Upper lobe of left lung (tissue), 6 donors: ENCODE results near the gene CPNE8. TPM values are rescaled to one million over a fixed set of nuclear protein-coding genes. Genes with fewer than 3 reads are reported as not detected.

Experiments used
- ATAC-seq, 2 donors: fragments of 200-7000 bp; cut with Tn5 transposase; one replicate each; pipeline ENCODE4 v1.9.1; 2022; ENCODE audit warnings: mild to moderate bottlenecking in 2 of 2, moderate library complexity in 2 of 2; ENCODE audit not compliant: low FRiP score in 2 of 2
- DNase-seq, 2 donors: peaks; one replicate each; pipeline ENCODE4 v3.0.0-alpha.2; 2019 to 2020
- H3K27ac ChIP-seq, 4 donors: fragments of 200-600 bp; sonication (generic); one replicate each; pipeline ENCODE4 v1.5.1; 2016 to 2019
- H3K27me3 ChIP-seq, 4 donors: fragments of 200-600 bp; sonication (generic); one replicate each; pipeline ENCODE4 v1.5.1; 2017 to 2019
- H3K36me3 ChIP-seq, 4 donors: fragments of 200-600 bp; sonication (generic); one replicate each; pipeline ENCODE4 v1.5.1; 2016 to 2019
- H3K4me1 ChIP-seq, 4 donors: fragments of 200-600 bp; sonication (generic); one replicate each; pipeline ENCODE4 v1.5.1; 2018 to 2019
- H3K4me3 ChIP-seq, 4 donors: fragments of 200-600 bp; sonication (generic); one replicate each; pipeline ENCODE4 v1.5.1; 2017 to 2019; ENCODE audit warnings: mild to moderate bottlenecking in 2 of 4, moderate library complexity in 1 of 4
- H3K9me3 ChIP-seq, 4 donors: fragments of 200-600 bp; sonication (generic); one replicate each; pipeline ENCODE4 v1.5.1; 2018 to 2019
- CTCF ChIP-seq, 6 experiments: fragments of 450-650 bp in 4 of 6; fragments of 200-600 bp in 2 of 6; sonication (generic) in 2 of 6; IDR thresholded peaks; one replicate each; pipeline ENCODE4 v1.5.1; 2016 to 2019; ENCODE audit warnings: antibody characterized with exemption in 6 of 6
- EP300 ChIP-seq, 4 donors: sonication (generic); formaldehyde crosslinking; IDR thresholded peaks; one replicate each; pipeline ENCODE4 v1.5.1; 2017; ENCODE audit warnings: antibody characterized with exemption in 4 of 4, control low read depth in 2 of 4
- POLR2A ChIP-seq, 4 donors: fragments of 450-650 bp; IDR thresholded peaks; one replicate each; pipeline ENCODE4 v1.5.1; 2016 to 2017; ENCODE audit warnings: antibody characterized with exemption in 4 of 4, mild to moderate bottlenecking in 2 of 4
- POLR2AphosphoS5 ChIP-seq, 2 donors: sonication (generic); formaldehyde crosslinking; IDR thresholded peaks; one replicate each; pipeline ENCODE4 v1.5.1; 2017; ENCODE audit warnings: antibody characterized with exemption in 2 of 2
- WGBS, 2 donors: methylation state at CpG; one replicate each; pipeline ENCODE4 v1.1.5; 2017 to 2018; 5-methylcytosine and 5-hydroxymethylcytosine counted together
- total RNA-seq, 6 donors: library from RNA; depleted of rRNA in 4 of 6; stranded (reverse); fragments of >200 nt in 4 of 6; gene quantifications; one replicate each; pipeline versions ENCODE4 v1.1.0 to v1.2.1, GENCODE V29; 2016 to 2021
- donor health status: DM: no; HTN: no; CAD: no; lungs with moderate emphysema.
- donor health status: DM: no; HTN: yes; CAD: no; lungs with severe emphysema.

The CPNE8 gene
- total RNA-seq, 6 donors from 2014 or later: 14.3 to 38.8 (median 20.2) TPM

DNA sequence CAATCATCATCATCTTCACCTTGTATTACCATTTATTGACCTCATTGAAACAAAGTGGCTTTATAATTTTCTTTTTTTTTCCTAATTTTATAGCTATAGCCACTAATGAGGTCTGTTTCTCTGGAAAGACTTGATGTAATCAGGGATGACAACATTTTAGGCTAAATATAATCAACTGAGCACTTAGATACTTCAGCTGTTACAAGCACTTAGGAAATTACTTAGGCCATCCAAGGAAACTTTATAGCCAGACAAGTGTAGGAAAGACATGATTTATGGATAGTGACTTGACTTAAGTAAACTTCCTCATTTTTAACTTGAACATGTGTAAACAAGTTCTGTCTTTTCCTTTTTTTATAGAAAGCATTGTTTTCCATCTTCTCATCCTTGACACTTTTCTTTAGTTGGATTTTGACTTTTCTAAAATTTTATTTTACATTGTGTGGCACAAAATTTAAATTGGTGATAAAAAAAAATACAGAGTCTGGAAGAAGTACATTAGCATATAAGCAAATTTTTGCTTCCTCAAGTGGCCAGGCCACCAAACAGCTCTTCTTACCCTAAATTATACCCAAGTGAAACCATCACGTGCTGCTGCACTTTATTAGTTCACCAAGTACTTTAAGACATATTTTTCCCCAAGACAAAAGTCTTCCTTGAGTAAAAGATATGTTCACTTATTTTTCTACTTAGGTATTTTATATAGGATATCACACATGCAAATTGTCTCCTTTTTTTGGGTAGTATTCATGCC is 15.1 kb downstream of the CPNE8 start:
- Histone ChIP-seq H3K36me3 (no peaks in the 10 kb centered on the region), H3K4me3 (no peak overlapping the region), H3K9me3 (no peaks in the 10 kb centered on the region), H3K27ac (peak overlapping the region in 1 of 4 donors; percentile 7), H3K27me3 (no peaks in the 10 kb centered on the region), H3K4me1 (peaks cover 7 to 29% (median 25%) of the 10 kb centered on the region in 4 donors)
- WGBS, 2 donors: 30 to 68% methylated on average over 1 of the region's 1 CpG
- ATAC-seq (peak in 1 of 2 donors; percentile 17), DNase-seq (no peak)
- no peak for TF ChIP-seq EP300 (IDR thresholded peaks at IDR 0.05)
- TF ChIP-seq POLR2AphosphoS5 (IDR thresholded peaks at IDR 0.05): no peak
- no peak for TF ChIP-seq POLR2A (IDR thresholded peaks at IDR 0.05)
- no peak for TF ChIP-seq CTCF (IDR thresholded peaks at IDR 0.05)

DNA sequence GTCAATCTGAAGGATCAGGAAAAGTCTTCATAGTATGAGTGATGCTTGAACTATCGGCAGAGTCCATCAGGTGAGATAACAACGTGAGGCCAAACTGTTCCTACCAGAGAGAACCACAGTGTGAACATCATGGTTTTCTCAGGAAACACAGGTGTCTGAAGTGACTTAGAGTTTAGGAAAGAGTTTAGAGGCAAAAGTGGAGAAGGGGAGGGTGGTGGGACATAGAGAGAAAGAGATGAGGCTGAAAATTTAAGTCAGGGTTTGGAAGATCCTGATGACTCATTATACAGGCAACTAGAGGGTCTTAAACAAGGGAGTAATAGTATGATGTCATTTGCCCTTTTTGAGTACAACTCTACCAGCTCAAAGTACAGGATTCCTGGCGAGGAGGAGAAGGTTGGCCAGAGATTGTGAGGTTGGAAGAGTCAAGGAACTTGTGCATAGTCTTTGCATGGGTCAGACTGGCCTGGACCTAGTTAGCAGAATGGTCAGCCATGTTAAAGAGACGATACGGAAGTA is 16.0 kb downstream of the CPNE8 start:
- peaks cover 4 to 29% (median 24%) of the 10 kb centered on the region in 4 donors for H3K4me1 ChIP-seq
- ATAC-seq (no peak), DNase-seq (no peak)
- no peak for TF ChIP-seq POLR2AphosphoS5 (IDR thresholded peaks at IDR 0.05)
- no peak for TF ChIP-seq POLR2A (IDR thresholded peaks at IDR 0.05)
- TF ChIP-seq CTCF (IDR thresholded peaks at IDR 0.05): no peak
- TF ChIP-seq EP300 (IDR thresholded peaks at IDR 0.05): no peak
- H3K36me3 ChIP-seq: no peaks in the 10 kb centered on the region
- no peaks in the 10 kb centered on the region for H3K9me3 ChIP-seq
- 86 to 93% methylated on average over 5 of the region's 5 CpGs for WGBS, 2 donors
- H3K4me3 ChIP-seq: no peak overlapping the region
- no peaks in the 10 kb centered on the region for H3K27me3 ChIP-seq
- no peak overlapping the region for H3K27ac ChIP-seq

DNA sequence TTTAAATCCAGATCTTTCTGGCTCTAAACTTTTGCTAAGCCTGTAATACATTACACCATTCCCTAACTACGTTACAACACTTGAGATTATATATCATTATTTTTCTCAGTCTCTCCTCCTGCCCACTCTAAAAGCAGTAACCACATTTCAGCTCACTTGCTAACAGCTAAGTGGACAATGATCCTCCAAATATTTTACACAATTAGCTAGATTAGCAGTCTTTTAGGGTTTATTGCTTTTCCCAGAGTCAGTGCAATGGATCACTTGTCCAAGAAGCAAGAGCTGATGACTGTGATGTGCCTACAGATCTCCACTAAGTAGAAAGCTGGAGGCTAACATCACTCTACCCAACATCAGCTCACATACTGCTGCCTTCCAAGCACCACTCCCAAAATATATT is 17.6 kb downstream of the CPNE8 start:
- DNase-seq (no peak), ATAC-seq (no peak)
- WGBS, 2 donors: 64 to 77% methylated on average over 1 of the region's 1 CpG
- no peak for TF ChIP-seq CTCF (IDR thresholded peaks at IDR 0.05)
- TF ChIP-seq POLR2AphosphoS5 (IDR thresholded peaks at IDR 0.05): no peak
- TF ChIP-seq POLR2A (IDR thresholded peaks at IDR 0.05): no peak
- TF ChIP-seq EP300 (IDR thresholded peaks at IDR 0.05): no peak
- Histone ChIP-seq H3K36me3 (no peaks in the 10 kb centered on the region), H3K27ac (no peak overlapping the region), H3K4me1 (peaks cover 4 to 25% (median 17%) of the 10 kb centered on the region in 4 donors), H3K27me3 (no peaks in the 10 kb centered on the region), H3K9me3 (no peaks in the 10 kb centered on the region), H3K4me3 (no peak overlapping the region)

DNA sequence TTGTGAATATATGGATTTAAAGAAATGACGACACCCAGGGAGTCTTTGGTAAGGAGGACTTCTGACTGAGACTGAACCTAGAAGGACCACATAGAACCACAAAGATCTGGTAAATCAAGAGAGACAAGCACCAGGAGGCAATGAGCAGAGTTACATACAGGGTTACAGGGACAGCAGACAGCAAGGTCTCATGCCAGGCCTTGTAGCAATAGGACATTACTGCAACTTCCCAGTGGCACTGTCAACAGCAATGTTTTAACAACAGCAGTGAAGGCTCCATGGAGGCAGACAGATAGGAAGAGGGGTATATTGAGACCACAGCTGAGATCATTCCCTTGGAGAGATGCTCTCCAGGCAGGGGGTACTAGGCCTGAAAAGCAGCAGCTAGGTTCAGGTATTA is 18.5 kb downstream of the CPNE8 start:
- WGBS, 2 donors: 90 to 96% methylated on average over 1 of the region's 1 CpG
- Histone ChIP-seq H3K4me3 (no peak overlapping the region), H3K4me1 (peaks cover 4 to 18% (median 13%) of the 10 kb centered on the region in 4 donors), H3K27me3 (no peaks in the 10 kb centered on the region), H3K27ac (no peak overlapping the region), H3K36me3 (no peaks in the 10 kb centered on the region), H3K9me3 (no peaks in the 10 kb centered on the region)
- DNase-seq (no peak), ATAC-seq (no peak)
- TF ChIP-seq CTCF (IDR thresholded peaks at IDR 0.05) (no peak), EP300 (IDR thresholded peaks at IDR 0.05) (no peak), POLR2AphosphoS5 (IDR thresholded peaks at IDR 0.05) (no peak), POLR2A (IDR thresholded peaks at IDR 0.05) (no peak)

- Histone ChIP-seq H3K4me3 (no peak overlapping the region), H3K4me1 (peaks cover 4 to 13% (median 10%) of the 10 kb centered on the region in 4 donors), H3K27me3 (no peaks in the 10 kb centered on the region), H3K27ac (no peak overlapping the region), H3K36me3 (no peaks in the 10 kb centered on the region), H3K9me3 (no peaks in the 10 kb centered on the region)
- no peak for ATAC-seq
- DNase-seq: no peak
- TF ChIP-seq EP300 (IDR thresholded peaks at IDR 0.05) (no peak), POLR2AphosphoS5 (IDR thresholded peaks at IDR 0.05) (no peak), CTCF (IDR thresholded peaks at IDR 0.05) (no peak), POLR2A (IDR thresholded peaks at IDR 0.05) (no peak)
These were observed 19.3 kb downstream of the CPNE8 start for GRCh38 chr12:38886064-38886463.
